Epithelial cell of umbilical artery (primary cell): ENCODE results near the gene BRMS1L. TPM values are rescaled to one million over a fixed set of nuclear protein-coding genes. Genes with fewer than 3 reads are reported as not detected.

Experiments used
- total RNA-seq: library from RNA; depleted of rRNA; stranded (reverse); fragments of >200 nt; gene quantifications from 2 replicates; pipeline ENCODE4 v1.2.3, GENCODE V29; 2014

Gene BRMS1L, protein sequence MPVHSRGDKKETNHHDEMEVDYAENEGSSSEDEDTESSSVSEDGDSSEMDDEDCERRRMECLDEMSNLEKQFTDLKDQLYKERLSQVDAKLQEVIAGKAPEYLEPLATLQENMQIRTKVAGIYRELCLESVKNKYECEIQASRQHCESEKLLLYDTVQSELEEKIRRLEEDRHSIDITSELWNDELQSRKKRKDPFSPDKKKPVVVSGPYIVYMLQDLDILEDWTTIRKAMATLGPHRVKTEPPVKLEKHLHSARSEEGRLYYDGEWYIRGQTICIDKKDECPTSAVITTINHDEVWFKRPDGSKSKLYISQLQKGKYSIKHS
- 4.2 and 6.2 TPM in 2 replicates for total RNA-seq

DNA sequence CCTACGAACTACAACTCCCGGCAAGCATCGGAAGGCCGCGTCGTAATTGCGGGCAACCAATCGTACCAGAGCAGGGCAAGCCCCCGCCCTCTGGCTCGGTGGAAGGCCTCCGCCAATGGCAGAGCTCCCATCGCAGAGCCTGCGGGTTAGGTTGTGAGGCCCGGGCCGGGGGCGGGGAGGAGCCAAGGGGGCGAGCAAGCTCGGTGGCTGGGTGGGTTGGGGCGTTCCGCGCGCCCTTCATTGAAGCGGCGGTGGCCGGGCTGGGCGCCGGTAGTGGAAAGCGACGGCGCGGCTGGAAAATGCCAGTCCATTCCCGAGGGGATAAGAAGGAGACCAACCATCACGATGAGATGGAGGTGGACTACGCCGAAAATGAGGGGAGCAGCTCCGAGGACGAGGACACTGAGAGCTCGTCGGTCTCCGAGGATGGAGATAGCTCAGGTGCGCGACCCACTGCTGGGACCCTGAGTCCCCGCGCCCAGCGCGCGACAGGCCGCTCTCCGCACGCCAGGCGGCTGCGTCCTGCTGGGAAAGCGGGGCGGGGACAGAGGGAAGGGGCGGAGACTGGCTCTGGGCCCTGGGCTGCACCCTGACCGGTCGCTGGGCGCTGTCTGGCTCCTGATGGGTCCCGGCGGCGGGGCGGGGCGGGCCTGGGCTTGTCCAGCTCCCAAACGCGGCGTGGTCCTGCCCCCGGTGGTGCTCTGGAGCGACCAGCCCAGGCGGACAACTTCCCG is at the start of gene BRMS1L:
TSS of gene BRMS1L (plus strand) at position 121 of the 734 bp plus-strand sequence. CDS start at position 300, 179 bp downstream.

DNA sequence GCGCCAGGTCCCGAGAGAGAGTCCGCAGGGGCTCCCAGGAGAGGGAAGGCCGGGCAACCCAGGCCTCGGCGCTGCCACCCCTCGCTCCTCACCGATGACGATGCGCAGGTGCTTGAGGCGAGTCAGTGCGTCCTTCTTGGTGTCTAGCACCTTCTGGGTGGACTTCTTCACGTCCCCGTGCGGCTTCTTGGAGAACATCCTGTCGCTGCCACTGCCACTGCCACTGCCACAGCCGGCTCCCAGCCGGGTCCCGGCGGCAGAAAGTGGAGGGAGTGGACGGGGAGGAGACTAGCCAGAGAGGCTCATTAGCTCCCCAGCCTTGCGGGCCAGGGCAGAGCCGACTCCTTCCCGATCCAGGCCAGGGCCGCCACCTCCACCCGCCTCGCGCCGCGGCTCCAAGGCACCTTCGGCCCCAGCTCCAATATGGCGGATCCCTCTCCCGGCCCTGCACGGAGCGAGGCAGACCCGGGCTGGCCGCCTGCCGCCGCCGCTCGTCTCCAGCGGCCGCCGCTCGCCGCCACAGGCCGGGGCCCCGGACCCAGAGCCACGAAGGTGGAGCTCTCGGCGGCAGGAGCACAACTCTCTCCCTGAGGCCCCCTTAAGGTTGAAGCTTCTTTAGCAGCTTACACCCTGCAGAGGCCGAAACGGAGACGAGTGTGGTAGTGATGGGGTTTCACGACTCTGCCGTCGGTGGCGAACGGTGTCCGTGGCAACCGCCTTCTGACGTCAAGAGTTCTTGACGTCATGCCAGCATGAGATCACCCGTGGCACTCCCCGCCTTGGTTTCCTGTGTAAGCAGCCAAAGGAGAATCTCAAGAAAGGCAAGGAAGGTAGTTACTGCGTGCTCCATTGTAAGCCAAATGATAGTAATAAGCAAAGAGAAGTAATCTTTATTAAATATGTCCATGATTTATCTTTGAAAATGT is 17.2 kb upstream of the BRMS1L start, which contains the start of gene RALGAPA1:
TSS of gene RALGAPA1 (minus strand) at position 658 of the 926 bp plus-strand sequence. CDS start at position 198, 460 bp downstream.

Other genes starting within 250 kb of the BRMS1L start
- gene RALGAPA1, start 17.0 kb upstream of the BRMS1L start, total RNA-seq = 16.2 and 21.6 TPM in 2 replicates